22Rv1 (cell line): Measurements from ENCODE around the gene KIF20B.

Experiments used
- ZFX ChIP-seq: fragments of 450-650 bp; IDR thresholded peaks from 2 replicates; pipeline ENCODE4 v1.6.1; 2017; ENCODE audit warnings: antibody characterized with exemption, borderline replicate concordance
- TF ChIP-seq, protein P1 (sequence below): fragments of 450-650 bp; IDR thresholded peaks from 2 replicates; pipeline ENCODE4 v1.5.1; 2017; ENCODE audit warnings: mild to moderate bottlenecking

DNA sequence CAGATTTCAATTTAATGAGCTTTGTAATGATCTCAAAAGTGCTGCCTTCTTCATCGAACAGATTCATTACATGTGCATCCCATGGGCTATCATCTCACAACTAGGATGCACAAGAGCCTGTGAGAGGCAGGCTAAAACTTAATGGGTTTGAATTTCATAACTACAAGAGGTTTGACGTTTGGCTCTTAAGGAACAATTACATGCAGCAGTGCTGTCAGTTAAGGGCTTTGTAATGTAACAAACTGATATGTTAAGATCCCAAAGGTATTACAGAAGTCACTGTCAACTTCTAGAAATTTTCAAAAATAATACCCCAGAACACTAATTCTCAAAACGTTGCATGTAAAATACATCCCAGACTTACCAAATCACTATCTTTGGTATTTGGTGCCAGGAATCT is 33.2 kb downstream of the KIF20B start:
- TF ChIP-seq, protein P1, sequence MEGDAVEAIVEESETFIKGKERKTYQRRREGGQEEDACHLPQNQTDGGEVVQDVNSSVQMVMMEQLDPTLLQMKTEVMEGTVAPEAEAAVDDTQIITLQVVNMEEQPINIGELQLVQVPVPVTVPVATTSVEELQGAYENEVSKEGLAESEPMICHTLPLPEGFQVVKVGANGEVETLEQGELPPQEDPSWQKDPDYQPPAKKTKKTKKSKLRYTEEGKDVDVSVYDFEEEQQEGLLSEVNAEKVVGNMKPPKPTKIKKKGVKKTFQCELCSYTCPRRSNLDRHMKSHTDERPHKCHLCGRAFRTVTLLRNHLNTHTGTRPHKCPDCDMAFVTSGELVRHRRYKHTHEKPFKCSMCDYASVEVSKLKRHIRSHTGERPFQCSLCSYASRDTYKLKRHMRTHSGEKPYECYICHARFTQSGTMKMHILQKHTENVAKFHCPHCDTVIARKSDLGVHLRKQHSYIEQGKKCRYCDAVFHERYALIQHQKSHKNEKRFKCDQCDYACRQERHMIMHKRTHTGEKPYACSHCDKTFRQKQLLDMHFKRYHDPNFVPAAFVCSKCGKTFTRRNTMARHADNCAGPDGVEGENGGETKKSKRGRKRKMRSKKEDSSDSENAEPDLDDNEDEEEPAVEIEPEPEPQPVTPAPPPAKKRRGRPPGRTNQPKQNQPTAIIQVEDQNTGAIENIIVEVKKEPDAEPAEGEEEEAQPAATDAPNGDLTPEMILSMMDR, result no peak
- TF ChIP-seq ZFX, result no peak
